C4-2B (cell line): Measurements from ENCODE around the gene TBC1D22B.

Source experiments
- CTCF ChIP-seq: fragments of 450-650 bp; conservative IDR thresholded peaks from 2 replicates; pipeline ENCODE4 v1.5.1; 2017; ENCODE audit warnings: mild to moderate bottlenecking
- ZFX ChIP-seq: fragments of 450-650 bp; IDR thresholded peaks from 2 replicates; pipeline ENCODE4 v1.6.1; 2017

- TF ChIP-seq CTCF: no peak
- TF ChIP-seq ZFX: no peak
Measured at GRCh38 chr6:37299990-37300389, 42.4 kb downstream of the TBC1D22B start.
